NT2/D1 (cell line): ENCODE results near the gene LRRC4C.

Source experiments
- DNase-seq: peaks from one replicate; pipeline ENCODE4 v3.0.0-alpha.2; 2011; ENCODE audit warnings: low read depth, low spot score
- H3K27me3 ChIP-seq: 2 replicates; pipeline ENCODE4 v1.6.0; 2011; ENCODE audit warnings: mild to moderate bottlenecking; ENCODE audit not compliant: insufficient read length, insufficient read depth
- H3K36me3 ChIP-seq: 2 replicates; pipeline ENCODE4 v1.6.1; 2011; ENCODE audit warnings: mild to moderate bottlenecking, low read length, mixed read lengths; ENCODE audit not compliant: insufficient read depth, insufficient read length
- H3K4me1 ChIP-seq: 2 replicates; pipeline ENCODE4 v1.5.1; 2011; ENCODE audit not compliant: insufficient read depth, insufficient read length
- H3K4me3 ChIP-seq: 2 replicates; pipeline ENCODE4 v1.5.1; 2011; ENCODE audit warnings: low read depth; ENCODE audit not compliant: insufficient read length
- H3K9ac ChIP-seq: 2 replicates; pipeline ENCODE4 v1.6.0; 2011; ENCODE audit warnings: low read depth; ENCODE audit not compliant: insufficient read length
- H3K9me3 ChIP-seq: 2 replicates; pipeline ENCODE4 v1.5.1; 2011; ENCODE audit warnings: mild to moderate bottlenecking, low read length; ENCODE audit not compliant: insufficient read depth
- SUZ12 ChIP-seq: IDR thresholded peaks from 2 replicates; pipeline ENCODE4 v1.6.1; 2011; ENCODE audit not compliant: insufficient read length, insufficient read depth; ENCODE audit errors: extremely low read depth
- YY1 ChIP-seq: IDR thresholded peaks from 2 replicates; pipeline ENCODE4 v1.6.1; 2011; ENCODE audit not compliant: insufficient read length, insufficient read depth
- ZNF274 ChIP-seq: IDR thresholded peaks from 2 replicates; pipeline ENCODE4 v1.6.1; 2011; ENCODE audit warnings: mild to moderate bottlenecking, low read depth, low read length

The LRRC4C gene

DNA sequence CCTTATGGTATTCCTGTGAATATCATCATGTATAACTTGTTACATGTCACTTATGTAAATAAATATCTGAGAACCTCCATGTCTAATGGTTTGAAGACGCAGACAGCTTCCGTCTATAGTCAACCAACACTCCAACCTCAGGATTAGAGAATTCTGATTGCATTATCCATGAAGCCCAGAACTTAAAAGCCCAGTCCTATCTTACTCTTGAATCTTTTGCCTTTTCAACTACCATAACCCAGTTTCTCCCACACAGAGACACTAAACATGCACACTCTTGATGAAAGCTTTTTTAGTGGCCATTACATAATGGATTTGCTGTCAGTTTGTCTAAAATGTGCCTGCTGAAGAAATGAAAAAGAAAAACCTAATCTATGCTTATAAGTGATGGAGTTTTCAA, 1219.2 kb downstream of the LRRC4C start:
- H3K9me3 ChIP-seq: no peaks in the 10 kb centered on the region
- no peaks in the 10 kb centered on the region for H3K36me3 ChIP-seq
- no peaks in the 10 kb centered on the region for H3K4me1 ChIP-seq
- TF ChIP-seq SUZ12 (no peak), ZNF274 (no peak), YY1 (no peak)
- H3K9ac ChIP-seq: no peak overlapping the region
- no peak for DNase-seq
- H3K27me3 ChIP-seq: no peaks in the 10 kb centered on the region
- H3K4me3 ChIP-seq: no peak overlapping the region

DNA sequence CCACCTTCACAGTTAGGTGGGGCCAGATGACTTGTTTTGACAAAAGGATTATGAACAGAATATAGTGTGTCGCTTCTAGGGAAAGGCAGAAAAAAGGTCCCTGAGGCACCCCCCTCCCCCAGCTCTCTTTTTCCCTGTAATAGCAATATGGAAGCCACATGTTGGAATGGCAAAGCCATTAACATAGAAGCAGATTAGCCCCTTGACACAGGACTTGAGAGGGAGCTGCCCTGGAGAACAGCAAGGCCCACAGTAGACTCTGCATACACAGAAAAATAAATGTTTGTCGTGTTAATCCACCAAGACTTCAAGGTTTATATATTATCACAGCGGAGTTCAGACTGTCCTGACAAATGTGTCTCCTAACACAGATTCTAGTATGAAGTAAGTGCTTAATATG, 1222.9 kb downstream of the LRRC4C start:
- TF ChIP-seq ZNF274 (no peak), SUZ12 (no peak)
- no peak for DNase-seq
- H3K9ac ChIP-seq: no peak overlapping the region
- H3K9me3 ChIP-seq: no peaks in the 10 kb centered on the region
- H3K4me3 ChIP-seq: no peak overlapping the region
- H3K4me1 ChIP-seq: no peaks in the 10 kb centered on the region
- no peaks in the 10 kb centered on the region for H3K36me3 ChIP-seq
- H3K27me3 ChIP-seq: no peaks in the 10 kb centered on the region

DNA sequence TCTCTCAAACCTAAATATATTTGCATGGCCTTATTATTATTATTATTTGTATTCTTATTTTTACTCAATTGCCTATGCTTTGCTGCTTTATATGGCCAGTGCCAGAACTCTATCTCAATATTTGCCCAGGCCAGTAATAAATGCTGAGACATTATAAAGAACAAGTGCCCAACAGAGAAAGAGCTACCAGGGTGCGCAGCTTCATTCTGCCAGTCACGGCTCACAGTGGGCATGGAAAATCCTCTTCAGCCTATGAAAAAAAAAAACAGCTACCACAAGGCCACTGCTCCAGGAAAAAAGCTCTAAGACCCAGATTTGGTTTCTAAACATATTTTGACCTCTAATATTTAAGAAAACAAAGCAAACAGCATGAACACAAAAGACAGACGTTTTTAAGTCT, 1223.6 kb downstream of the LRRC4C start:
- H3K4me3 ChIP-seq: no peak overlapping the region
- DNase-seq: no peak
- TF ChIP-seq SUZ12 (no peak), ZNF274 (no peak), YY1 (no peak)
- H3K27me3 ChIP-seq: no peaks in the 10 kb centered on the region
- no peaks in the 10 kb centered on the region for H3K36me3 ChIP-seq
- no peak overlapping the region for H3K9ac ChIP-seq
- H3K4me1 ChIP-seq: no peaks in the 10 kb centered on the region
- no peaks in the 10 kb centered on the region for H3K9me3 ChIP-seq

DNA sequence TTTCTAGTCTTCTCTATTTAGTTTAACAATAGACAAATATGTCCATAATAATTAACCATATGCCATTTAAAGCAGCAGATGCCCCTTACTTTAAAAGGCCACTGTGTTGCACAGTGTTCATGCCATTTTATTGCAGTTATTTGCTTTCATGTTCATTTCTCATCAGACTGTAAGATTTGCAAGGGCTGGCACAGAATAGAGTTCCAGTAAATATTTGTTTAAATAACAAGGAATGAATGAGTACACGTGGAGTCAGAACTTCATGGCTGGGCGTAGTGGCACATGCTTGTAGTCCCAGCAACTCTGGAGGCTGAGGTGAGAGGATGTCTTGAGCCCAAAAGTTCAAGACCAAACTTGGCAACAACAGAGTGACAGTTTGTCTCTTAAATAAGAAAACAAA, 1228.6 kb downstream of the LRRC4C start:
- no peaks in the 10 kb centered on the region for H3K9me3 ChIP-seq
- no peak overlapping the region for H3K9ac ChIP-seq
- no peaks in the 10 kb centered on the region for H3K27me3 ChIP-seq
- no peak for DNase-seq
- no peaks in the 10 kb centered on the region for H3K4me1 ChIP-seq
- no peaks in the 10 kb centered on the region for H3K36me3 ChIP-seq
- no peak overlapping the region for H3K4me3 ChIP-seq
- TF ChIP-seq SUZ12 (no peak), ZNF274 (no peak), YY1 (no peak)

DNA sequence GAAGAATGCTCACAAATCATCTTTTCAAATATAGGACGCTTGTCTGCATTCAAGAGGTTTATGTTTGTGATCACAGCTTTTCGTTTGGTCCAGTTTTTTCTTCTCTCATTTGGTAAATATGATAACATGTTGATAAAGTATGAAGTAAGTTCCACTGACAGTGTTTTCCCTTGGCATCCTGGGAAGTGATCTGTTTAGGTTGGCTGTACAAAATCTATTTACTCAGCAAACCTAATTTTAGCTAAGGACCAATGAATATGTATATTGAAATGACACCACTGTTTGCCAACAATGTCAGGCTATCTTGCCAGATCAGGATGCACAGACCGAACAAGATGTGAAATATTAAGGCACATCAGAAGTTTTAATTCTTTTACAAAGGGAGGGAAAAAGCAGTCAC, 1230.8 kb downstream of the LRRC4C start:
- no peaks in the 10 kb centered on the region for H3K4me1 ChIP-seq
- no peak for DNase-seq
- H3K4me3 ChIP-seq: no peak overlapping the region

DNA sequence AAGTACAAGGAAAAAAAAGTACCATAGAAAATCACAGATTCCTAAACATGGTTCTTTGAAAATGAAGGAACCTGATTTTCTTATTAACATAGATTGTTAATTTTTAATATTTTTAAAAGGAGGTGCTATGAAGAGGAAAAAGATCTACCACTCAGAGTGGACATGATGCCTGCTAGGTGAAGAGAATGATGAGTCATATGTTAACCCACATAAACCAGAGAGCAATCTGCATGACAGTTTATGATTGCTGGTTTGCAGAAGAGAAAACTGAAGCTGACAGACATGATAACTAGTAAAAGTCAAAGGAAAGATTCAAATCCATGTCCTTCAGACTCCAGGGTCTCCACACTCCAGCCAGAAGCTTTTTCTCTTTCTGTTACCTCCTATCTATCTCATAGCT, 1231.7 kb downstream of the LRRC4C start:
- Histone ChIP-seq H3K4me1 (no peaks in the 10 kb centered on the region), H3K4me3 (no peak overlapping the region), H3K36me3 (no peaks in the 10 kb centered on the region), H3K27me3 (no peaks in the 10 kb centered on the region), H3K9ac (no peak overlapping the region), H3K9me3 (no peaks in the 10 kb centered on the region)
- no peak for DNase-seq
- TF ChIP-seq ZNF274 (no peak), SUZ12 (no peak), YY1 (no peak)

More for the DNA sequence above, 1230.8 kb downstream of the LRRC4C start:
- H3K9me3 ChIP-seq: no peaks in the 10 kb centered on the region
- no peaks in the 10 kb centered on the region for H3K27me3 ChIP-seq
- H3K9ac ChIP-seq: no peak overlapping the region
- H3K36me3 ChIP-seq: no peaks in the 10 kb centered on the region
- no peak for TF ChIP-seq YY1
- no peak for TF ChIP-seq ZNF274
- no peak for TF ChIP-seq SUZ12

DNA sequence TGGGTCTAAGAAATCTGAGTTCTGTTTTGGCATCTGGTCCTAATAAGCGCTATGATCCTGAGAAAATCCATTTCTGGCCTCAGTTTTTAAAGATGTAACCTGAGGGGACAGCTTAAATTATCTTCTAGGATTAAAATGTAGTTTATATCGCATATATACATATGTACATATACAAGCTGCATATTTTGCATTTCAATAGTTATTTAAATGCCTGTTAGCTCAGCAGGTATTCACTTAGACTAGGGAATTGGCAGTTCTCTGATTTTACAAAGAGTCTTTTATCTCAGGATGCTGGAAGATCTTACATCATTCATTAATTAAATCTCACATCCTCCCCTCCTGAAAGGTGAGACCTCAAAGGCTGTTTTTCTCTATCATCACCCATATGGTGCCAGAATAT, 1232.8 kb downstream of the LRRC4C start:
- Histone ChIP-seq H3K9me3 (no peaks in the 10 kb centered on the region), H3K4me3 (no peak overlapping the region)
- TF ChIP-seq YY1 (no peak), SUZ12 (no peak), ZNF274 (no peak)

DNA sequence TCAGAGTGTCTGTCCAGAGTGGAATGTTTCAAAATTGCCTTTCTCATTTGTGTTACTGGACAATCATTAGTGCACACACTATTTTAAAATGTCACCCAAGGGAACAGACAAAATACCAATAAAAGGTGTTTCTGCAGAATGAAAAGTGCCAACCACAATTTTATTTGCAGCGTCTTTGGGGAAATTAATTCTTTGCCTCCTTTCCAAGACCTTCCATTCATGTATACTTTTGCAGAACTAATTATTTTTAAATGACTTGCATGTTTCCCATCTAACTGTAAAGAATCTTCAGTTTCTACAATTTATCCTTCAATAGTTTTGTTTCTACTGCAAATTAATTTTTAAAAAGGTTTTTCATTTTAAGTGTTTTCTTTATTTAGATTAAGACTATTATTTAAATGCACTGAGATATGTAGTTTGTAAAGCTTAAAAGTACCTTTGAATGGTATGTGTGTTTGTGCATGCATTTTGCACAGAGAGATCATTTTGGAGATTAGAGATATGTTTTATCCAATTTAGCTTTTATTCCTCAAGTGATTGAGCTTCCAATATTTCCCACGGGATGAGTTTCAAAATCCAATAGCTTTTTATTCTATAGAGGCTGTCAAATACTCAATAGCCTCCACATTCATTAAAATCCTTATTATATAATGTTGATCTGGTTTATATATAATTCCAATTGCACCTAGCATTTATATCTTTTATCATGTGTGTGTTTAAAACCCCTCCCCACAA, 1235.7 kb downstream of the LRRC4C start:
- TF ChIP-seq YY1: no peak
- no peak for TF ChIP-seq ZNF274
- no peak for TF ChIP-seq SUZ12
- no peak for DNase-seq
- no peaks in the 10 kb centered on the region for H3K36me3 ChIP-seq
- no peak overlapping the region for H3K4me3 ChIP-seq
- H3K9me3 ChIP-seq: no peaks in the 10 kb centered on the region
- H3K27me3 ChIP-seq: no peaks in the 10 kb centered on the region
- no peak overlapping the region for H3K9ac ChIP-seq
- H3K4me1 ChIP-seq: no peaks in the 10 kb centered on the region

More for the DNA sequence above, 1232.8 kb downstream of the LRRC4C start:
- H3K36me3 ChIP-seq: no peaks in the 10 kb centered on the region
- H3K4me1 ChIP-seq: no peaks in the 10 kb centered on the region
- no peak for DNase-seq
- no peaks in the 10 kb centered on the region for H3K27me3 ChIP-seq
- no peak overlapping the region for H3K9ac ChIP-seq
